H1 (cell line): Measurements from ENCODE around the gene URM1. TPM values are rescaled to one million over a fixed set of nuclear protein-coding genes. Genes with fewer than 3 reads are reported as not detected.

Experiments used
- CTCF ChIA-PET: fragments of 300-600 bp; sonication (Branson Sonifier 250); formaldehyde crosslinking; loops from one replicate; lab custom pipeline; 2021; ENCODE audit not compliant: partially characterized antibody; lab: Charles Lee
- POLR2A ChIA-PET: fragments of 300-600 bp; sonication (Branson Sonifier 250); formaldehyde crosslinking; loops from one replicate; lab custom pipeline; 2021; ENCODE audit warnings: inconsistent platforms; ENCODE audit not compliant: partially characterized antibody; lab: Charles Lee
- DNase-seq, 2 experiments: peaks; one replicate each; pipeline versions ENCODE4 v3.0.0 to v3.0.0-alpha.2; 2010 to 2022; ENCODE audit warnings: low spot score in 2 of 2, low read depth in 1 of 2, mixed read lengths in 1 of 2
- FAIRE-seq: peaks from 2 replicates; lab custom pipeline; 2011; peaks lifted over from hg19 to GRCh38; lab: Jason Lieb, UNC
- H2AFZ ChIP-seq: 2 replicates; pipeline ENCODE4 v1.8.1; 2012; ENCODE audit warnings: low read length, inconsistent platforms
- H2AK5ac ChIP-seq: 2 replicates; pipeline ENCODE4 v1.6.1; 2013; ENCODE audit warnings: low read depth, low read length
- H2BK120ac ChIP-seq: replicated peaks from 2 replicates; pipeline ENCODE3; 2013; ENCODE audit warnings: low read depth, low read length, inconsistent platforms
- H2BK12ac ChIP-seq: 2 replicates; pipeline ENCODE4 v1.6.1; 2013; ENCODE audit warnings: low read depth, low read length
- H2BK15ac ChIP-seq: 2 replicates; pipeline ENCODE4 v1.6.1; 2013; ENCODE audit warnings: low read length
- H2BK20ac ChIP-seq: 2 replicates; pipeline ENCODE4 v1.6.1; 2013; ENCODE audit warnings: low read length
- H2BK5ac ChIP-seq: 2 replicates; pipeline ENCODE4 v1.6.1; 2013; ENCODE audit warnings: low read depth, low read length
- H3K14ac ChIP-seq: 2 replicates; pipeline ENCODE4 v1.6.1; 2013; ENCODE audit warnings: inconsistent platforms; ENCODE audit not compliant: insufficient read length
- H3K18ac ChIP-seq: 2 replicates; pipeline ENCODE4 v1.6.1; 2013; ENCODE audit warnings: low read length; ENCODE audit errors: extremely low read depth
- H3K23ac ChIP-seq: 2 replicates; pipeline ENCODE4 v1.6.1; 2013; ENCODE audit warnings: inconsistent platforms; ENCODE audit not compliant: insufficient read length
- H3K23me2 ChIP-seq: 2 replicates; pipeline ENCODE4 v1.6.1; 2013; ENCODE audit warnings: low read depth, low read length
- H3K27ac ChIP-seq: 2 replicates; pipeline ENCODE4 v1.6.1; 2011; ENCODE audit warnings: low read depth, low read length, inconsistent platforms
- H3K27me3 ChIP-seq, 4 experiments: replicated peaks in 1 of 4; 1 replicate in 1 of 4; 2 replicates in 3 of 4; pipeline versions ENCODE4 v1.6.1 to v1.8.1; 2011 to 2013; ENCODE audit warnings: low read length in 3 of 4, mild to moderate bottlenecking in 3 of 4, inconsistent platforms in 2 of 4, mixed read lengths in 2 of 4, moderate library complexity in 1 of 4; ENCODE audit not compliant: control insufficient read depth in 3 of 4, insufficient read depth in 3 of 4; ENCODE audit errors: extremely low read depth in 1 of 4
- H3K36me3 ChIP-seq, 4 experiments: 2 replicates each; pipeline versions ENCODE4 v1.6.1 to v1.8.1; 2011 to 2013; ENCODE audit warnings: mild to moderate bottlenecking in 4 of 4, low read length in 3 of 4, moderate library complexity in 2 of 4, control low read depth in 1 of 4, inconsistent platforms in 1 of 4; ENCODE audit not compliant: insufficient read depth in 4 of 4, control insufficient read depth in 2 of 4
- H3K4ac ChIP-seq: replicated peaks from 2 replicates; pipeline ENCODE3; 2013; ENCODE audit warnings: low read length, low read depth, mixed read lengths, inconsistent platforms; ENCODE audit not compliant: insufficient read length
- H3K4me1 ChIP-seq, 4 experiments: replicated peaks in 1 of 4; 1 replicate in 1 of 4; 2 replicates in 3 of 4; pipeline versions ENCODE4 v1.6.1 to v1.8.1; 2011 to 2013; ENCODE audit warnings: low read length in 3 of 4, inconsistent platforms in 2 of 4, mixed read lengths in 1 of 4; ENCODE audit not compliant: insufficient read depth in 4 of 4, control insufficient read depth in 3 of 4
- H3K4me2 ChIP-seq, 2 experiments: 2 replicates each; pipeline versions ENCODE4 v1.6.1 to v1.8.1; 2011 to 2013; ENCODE audit warnings: low read depth in 2 of 2, low read length in 2 of 2, control low read depth in 1 of 2, inconsistent platforms in 1 of 2, mild to moderate bottlenecking in 1 of 2; ENCODE audit not compliant: insufficient read depth in 1 of 2
- H3K4me3 ChIP-seq, 4 experiments: fragments of 200-600, 300-600 bp in 1 of 4; sonication (generic), shearing (Covaris generic), sonication (Bioruptor Twin) in 1 of 4; 2 replicates each; pipeline versions ENCODE4 v1.5.1 to v1.8.1; 2011 to 2016; ENCODE audit warnings: low read length in 4 of 4, low read depth in 3 of 4, control low read depth in 2 of 4, inconsistent platforms in 2 of 4, mild to moderate bottlenecking in 2 of 4, mixed read lengths in 1 of 4, moderate library complexity in 1 of 4; ENCODE audit not compliant: insufficient read depth in 2 of 4; ENCODE audit errors: extremely low read depth in 1 of 4
- H3K56ac ChIP-seq: replicated peaks from 2 replicates; pipeline ENCODE3; 2013; ENCODE audit warnings: low read depth, mild to moderate bottlenecking, mixed read lengths, low read length, inconsistent platforms; ENCODE audit not compliant: insufficient read length
- H3K79me1 ChIP-seq: 2 replicates; pipeline ENCODE4 v1.6.1; 2013; ENCODE audit warnings: low read depth, low read length, control low read depth
- H3K79me2 ChIP-seq, 2 experiments: 2 replicates each; pipeline versions ENCODE4 v1.6.1 to v1.8.1; 2012 to 2013; ENCODE audit warnings: low read length in 2 of 2, mild to moderate bottlenecking in 2 of 2, inconsistent platforms in 1 of 2; ENCODE audit not compliant: insufficient read depth in 2 of 2, control insufficient read depth in 1 of 2
- H3K9ac ChIP-seq, 4 experiments: replicated peaks in 1 of 4; 1 replicate in 1 of 4; 2 replicates in 3 of 4; pipeline versions ENCODE4 v1.6.1 to v1.8.1; 2011 to 2013; ENCODE audit warnings: low read depth in 3 of 4, low read length in 3 of 4, control low read depth in 2 of 4, mild to moderate bottlenecking in 2 of 4, moderate library complexity in 2 of 4, inconsistent platforms in 1 of 4; ENCODE audit errors: extremely low read depth in 1 of 4
- H3K9me3 ChIP-seq, 2 experiments: 2 replicates each; pipeline versions ENCODE4 v1.6.1 to v1.8.1; 2012 to 2013; ENCODE audit warnings: mild to moderate bottlenecking in 2 of 2, moderate library complexity in 2 of 2, control low read depth in 1 of 2, inconsistent platforms in 1 of 2, low read depth in 1 of 2, low read length in 1 of 2, mixed read lengths in 1 of 2; ENCODE audit not compliant: insufficient read depth in 2 of 2
- H4K20me1 ChIP-seq, 2 experiments: replicated peaks in 1 of 2; 2 replicates each; pipeline versions ENCODE3 to v1.8.1; 2011 to 2013; ENCODE audit warnings: inconsistent platforms in 2 of 2, low read length in 2 of 2, mild to moderate bottlenecking in 1 of 2; ENCODE audit not compliant: insufficient read depth in 2 of 2, control insufficient read depth in 1 of 2
- H4K5ac ChIP-seq: 2 replicates; pipeline ENCODE4 v1.6.1; 2013; ENCODE audit warnings: low read length, low read depth, mixed read lengths, inconsistent platforms; ENCODE audit not compliant: insufficient read length
- H4K8ac ChIP-seq: 2 replicates; pipeline ENCODE4 v1.8.0; 2013; ENCODE audit warnings: mild to moderate bottlenecking, moderate library complexity, low read length, inconsistent platforms; ENCODE audit not compliant: insufficient read depth; ENCODE audit errors: extremely low read depth
- H4K91ac ChIP-seq: replicated peaks from 2 replicates; pipeline ENCODE3; 2013; ENCODE audit warnings: low read length, mixed read lengths, inconsistent platforms; ENCODE audit not compliant: insufficient read length
- GTF2F1 ChIP-seq: IDR thresholded peaks from 2 replicates; pipeline ENCODE4 v1.6.1; 2012; ENCODE audit warnings: low read depth, low read length, improper control_type of control experiment, borderline replicate concordance
- SP1 ChIP-seq: IDR thresholded peaks from 2 replicates; pipeline ENCODE4 v1.6.1; 2011; ENCODE audit warnings: low read depth, low read length
- SP2 ChIP-seq: IDR thresholded peaks from 2 replicates; pipeline ENCODE4 v1.6.1; 2012; ENCODE audit warnings: mild to moderate bottlenecking, low read length, inconsistent platforms
- WGBS, 2 experiments: shearing (Covaris generic) in 1 of 2; methylation state at CpG; one replicate each; pipeline versions ENCODE4 v1.1.6 to v1.1.7; 2013 to 2015; ENCODE audit warnings: low lambda C conversion rate in 2 of 2, mixed read lengths in 2 of 2, inconsistent platforms in 1 of 2, low coverage in 1 of 2, missing lambda C conversion rate in 1 of 2; ENCODE audit not compliant: insufficient replicate concordance in 2 of 2, insufficient coverage in 1 of 2, insufficient read length in 1 of 2; ENCODE audit errors: extremely low coverage in 1 of 2, missing lambda C conversion rate in 1 of 2; 5-methylcytosine and 5-hydroxymethylcytosine counted together
- polyA plus RNA-seq, 7 experiments: library from polyadenylated mRNA; depleted of rRNA in 3 of 7; stranded (reverse) in 5 of 7; unstranded in 2 of 7; fragments of >200 nt in 5 of 7; fragments of 200-250 nt in 2 of 7; gene quantifications; 1 replicate in 5 of 7; 2 replicates in 1 of 7; 4 replicates in 1 of 7; pipeline versions ENCODE4 v1.2.1 to v1.2.3, GENCODE V29; 2011 to 2013; ENCODE audit warnings: missing spikeins in 2 of 7, mixed read lengths in 2 of 7
- total RNA-seq: library from RNA; stranded (reverse); fragmentation: NEBNext Ultra II Directional; extraction: Animal tissue kit (Norgen Biotek cat#: 25700); gene quantifications from 2 replicates; pipeline ENCODE4 v1.2.1, GENCODE V29; 2021

Gene URM1
- total and polyA plus RNA-seq, 2 of the 8 experiments (the other 6 are each of a cell fraction or from before 2014, with no cell fraction given) = 58.3 to 62.3 TPM

GRCh38 chr9:128321879-128322403 is 49.2 kb upstream of the URM1 start:
- CTCF ChIA-PET = interaction anchor here (0.9 to 1.8 kb wide), 6 partner anchors 13 to 98 kb away, joined by 3 to 5 read pairs (median 3); no protein-coding TSS in a partner anchor
- TF ChIP-seq SP2 = no peak
- no peak for TF ChIP-seq GTF2F1
- no peak; the same call in 1 of the 2 replicates for TF ChIP-seq SP1

More at GRCh38 chr9:128321879-128322403, 49.2 kb upstream of the URM1 start:
- Histone ChIP-seq H3K27ac (peak overlapping the region; percentile 90), H4K8ac (peak overlapping the region; percentile 98; the same call in 1 of the 2 replicates), H4K5ac (peak overlapping the region; percentile 56), H3K36me3 (peaks cover 0 to 13% (median 6%) of the 10 kb centered on the region in 4 experiments; a peak in 4 of 8 replicates), H3K23ac (no peak overlapping the region), H3K18ac (peak overlapping the region; percentile 76; the same call in 1 of the 2 replicates), H3K9ac (peak overlapping the region; percentile 55 to 95 (median 92)), H2BK20ac (no peak overlapping the region), H3K56ac (no peak overlapping the region), H3K79me2 (peaks cover 0 to 25% of the 10 kb centered on the region in 2 experiments; a peak in 2 of 4 replicates), H3K79me1 (peaks cover 4% of the 10 kb centered on the region; the same call in 1 of the 2 replicates), H3K27me3 (no peaks in the 10 kb centered on the region), H2BK5ac (peak overlapping the region; percentile 100), H2BK12ac (no peak overlapping the region), H4K20me1 (peaks cover 1 to 3% of the 10 kb centered on the region in 2 experiments), H3K4me2 (peak overlapping the region; percentile 63 to 96), H2AK5ac (no peak overlapping the region), H3K23me2 (peaks cover 7% of the 10 kb centered on the region), H3K4me3 (peak overlapping the region; percentile 86 to 100 (median 92)), H3K9me3 (no peaks in the 10 kb centered on the region), H2BK120ac (no peak overlapping the region), H3K14ac (no peak overlapping the region), H2BK15ac (no peak overlapping the region), H3K4me1 (no peaks in the 10 kb centered on the region; a peak in 3 of 7 replicates), H3K4ac (no peak overlapping the region), H4K91ac (peak overlapping the region; percentile 49), H2AFZ (peak overlapping the region; percentile 98)
- POLR2A ChIA-PET = interaction anchor here (1.0 to 3.3 kb wide), 8 partner anchors 12 to 231 kb away, joined by 3 to 11 read pairs (median 5); partner anchors contain the start of genes SLC27A4 and SPTAN1
- WGBS, 2 experiments = 3% methylated on average over 21 of the region's 21 CpGs; no CpG with 5 or more reads in 1 of the 2 experiments
- DNase-seq (no peak), FAIRE-seq (no peak)
